HG03196 (cell line): ENCODE measurements around the gene HDAC9.
"Not testable (repeated sequence)": the region's sequence is repeated elsewhere in the genome, so short reads cannot be mapped to it uniquely, and the experiment has no call there.

Experiments
- ATAC-seq: cut with Tn5 transposase; IDR thresholded peaks from one replicate; pipeline ENCODE4 v1.9.1; 2021; ENCODE audit not compliant: unreplicated experiment

HDAC9 gene

DNA sequence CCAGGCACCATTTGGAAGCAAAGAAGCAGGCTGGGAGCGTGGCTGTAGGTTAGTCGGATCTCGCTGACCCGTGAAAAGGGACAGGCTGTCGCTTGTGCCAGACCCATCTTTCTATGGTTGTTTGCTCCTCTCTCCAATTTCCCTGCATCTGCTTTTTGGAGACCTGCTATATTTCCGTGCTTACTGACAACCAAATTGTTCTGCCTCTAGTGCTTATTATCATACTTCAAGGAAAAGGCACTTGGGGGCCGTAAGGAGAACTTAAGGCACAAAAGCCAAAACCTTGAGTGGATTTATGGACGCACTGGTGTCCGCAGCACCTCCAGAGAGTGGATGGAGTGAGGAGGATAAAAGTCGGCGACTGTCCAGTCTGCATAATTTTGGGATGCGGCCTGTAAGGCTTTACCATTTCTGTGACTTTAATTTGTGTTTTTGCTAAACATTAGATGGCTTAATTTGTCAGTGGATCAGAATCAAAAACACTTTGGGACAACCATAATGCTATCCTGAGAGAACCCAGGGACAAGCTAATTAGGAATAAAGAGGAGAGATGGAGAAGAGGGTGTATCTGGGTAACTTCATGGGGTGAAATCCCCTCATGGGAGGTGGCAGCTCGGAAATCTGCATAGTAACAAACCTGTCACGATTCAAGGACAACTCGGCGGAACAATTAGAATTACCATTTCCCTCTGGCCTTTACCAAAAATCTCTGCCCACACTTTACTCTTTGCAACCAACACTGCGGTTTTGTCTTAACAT is 206.7 kb downstream of the HDAC9 start:
- ATAC-seq = no peak

DNA sequence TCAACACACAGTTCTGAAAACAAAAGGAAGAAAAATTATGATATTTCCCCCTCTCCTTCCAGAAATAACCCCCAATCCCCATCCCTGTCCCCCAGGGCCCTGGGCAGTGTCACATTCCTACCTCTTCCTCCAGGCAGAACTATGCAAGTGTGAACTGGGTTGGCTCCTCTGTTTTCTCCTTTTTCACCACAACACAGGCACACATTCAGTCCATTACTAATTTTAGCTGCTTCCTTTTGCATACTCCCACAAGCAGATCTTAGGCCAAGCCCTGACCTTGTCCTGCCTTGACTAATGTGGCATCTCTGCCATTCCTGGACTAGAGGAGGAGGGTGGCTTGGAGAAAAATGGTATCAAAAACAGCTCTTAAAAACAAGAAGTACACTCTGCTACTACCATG is 208.1 kb downstream of the HDAC9 start:
- ATAC-seq = no peak

DNA sequence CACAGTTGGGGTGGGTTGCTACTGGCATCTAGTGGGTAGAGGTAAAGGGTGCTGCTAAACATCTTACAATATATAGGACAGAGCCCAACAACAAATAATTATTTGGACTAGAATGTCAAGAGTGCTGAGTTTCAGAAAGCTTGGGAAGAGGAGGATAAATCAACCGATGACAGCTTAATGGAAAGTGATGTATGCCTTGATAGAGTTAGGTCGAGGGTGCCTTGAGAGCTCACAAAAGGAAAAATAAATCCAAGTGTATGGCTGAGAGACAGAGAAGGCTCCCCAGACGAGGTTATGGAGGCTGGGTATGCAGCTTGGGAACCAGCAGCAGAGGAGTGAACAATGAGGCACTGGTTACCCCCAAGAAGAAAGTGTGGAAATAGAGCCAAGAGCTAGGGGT is 211.1 kb downstream of the HDAC9 start:
- ATAC-seq = no peak

DNA sequence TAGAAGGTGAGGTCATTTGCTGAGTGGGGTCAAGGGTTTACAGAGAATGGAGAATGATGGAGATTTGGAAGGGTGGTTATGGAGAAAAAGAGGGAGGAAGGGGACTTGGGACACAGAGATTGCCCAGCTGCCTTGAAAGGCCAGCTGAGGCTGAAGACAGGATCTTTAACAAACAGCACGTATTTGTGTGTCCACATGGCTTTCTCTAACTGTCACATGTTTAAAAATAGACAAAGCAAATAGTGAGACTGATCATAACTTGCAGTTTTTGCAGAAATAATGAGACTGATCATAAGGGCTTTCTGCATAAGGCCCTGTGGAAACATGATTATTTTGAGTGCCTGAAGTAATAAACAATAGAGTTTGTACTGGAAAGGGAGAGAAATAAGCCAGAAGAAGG is 212.7 kb downstream of the HDAC9 start:
- ATAC-seq = no peak

DNA sequence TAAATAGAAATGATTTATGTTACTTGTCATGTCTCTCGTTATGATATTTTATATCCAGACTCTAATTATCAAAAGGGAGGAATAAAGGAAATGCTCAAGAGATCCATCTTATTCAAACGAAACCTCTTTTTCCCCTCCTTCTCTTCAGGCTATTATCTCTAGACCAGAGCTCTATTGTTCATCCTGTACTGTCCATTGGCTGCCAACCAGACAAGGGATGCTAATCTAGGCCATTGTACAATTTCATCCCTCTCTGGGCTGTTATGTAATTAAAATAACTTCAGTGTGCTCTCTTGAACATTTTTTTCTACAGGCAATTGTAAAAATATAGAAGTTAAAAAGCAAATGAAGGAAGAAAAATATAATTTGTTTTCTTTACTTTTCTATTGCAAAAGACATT is 220.4 kb downstream of the HDAC9 start:
- no peak for ATAC-seq

GRCh38 chr7:18721429-18721828 is 225.9 kb downstream of the HDAC9 start:
- no peak for ATAC-seq

DNA sequence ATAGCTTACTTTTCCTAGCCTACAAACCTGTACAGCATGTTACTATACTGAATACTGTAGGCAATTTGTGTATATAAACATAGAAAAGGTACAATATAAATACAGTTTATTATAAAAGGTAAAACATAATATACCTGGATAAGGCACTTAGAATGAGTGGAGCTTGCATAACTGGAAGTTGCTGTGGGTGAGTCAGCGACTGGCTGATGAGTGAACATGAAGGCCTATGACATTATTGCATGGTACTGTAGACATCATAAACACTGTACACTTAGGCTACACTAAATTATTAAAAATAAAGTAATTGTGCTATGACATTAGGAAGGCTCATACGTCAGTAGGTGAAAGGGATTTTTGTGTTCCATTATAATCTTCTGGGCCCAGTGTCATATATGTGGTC is 228.8 kb downstream of the HDAC9 start:
- no peak for ATAC-seq

- no peak for ATAC-seq
Observed at GRCh38 chr7:18727115-18727870, 231.7 kb downstream of the HDAC9 start.

GRCh38 chr7:18736012-18736411 is 240.5 kb downstream of the HDAC9 start:
- not testable (repeated sequence) for ATAC-seq

- no peak for ATAC-seq
Observed at GRCh38 chr7:18740579-18740988, 245.0 kb downstream of the HDAC9 start.

DNA sequence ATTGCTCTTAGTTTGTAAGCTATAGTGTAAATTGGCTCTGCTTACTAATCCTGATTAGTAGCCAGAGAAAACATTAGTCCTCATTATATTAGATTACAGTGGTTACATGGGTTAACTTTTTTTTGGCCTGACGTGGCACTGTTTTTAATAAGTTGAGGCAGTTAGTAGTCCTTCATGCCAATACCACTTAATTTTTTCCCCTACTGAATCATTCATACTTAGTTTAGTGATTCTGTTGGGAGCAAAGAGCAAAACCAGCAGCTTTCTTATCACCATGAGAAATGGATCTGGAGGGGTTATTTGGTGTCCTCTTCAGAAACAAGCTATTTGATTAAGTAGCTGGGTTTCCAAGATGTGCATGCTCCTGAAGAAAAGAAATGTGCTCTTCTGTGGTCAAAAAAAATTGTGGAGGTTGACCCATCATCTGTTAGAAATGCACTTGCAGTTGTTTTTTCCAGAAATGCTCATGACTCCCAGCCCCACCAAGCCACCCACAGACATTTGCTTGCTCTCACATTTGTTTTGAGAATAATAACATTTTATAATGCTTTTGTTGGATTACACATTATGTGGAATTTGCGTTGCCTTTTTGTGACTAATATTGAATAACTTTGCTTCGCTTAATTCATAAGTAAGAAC is 258.5 kb downstream of the HDAC9 start:
- no peak for ATAC-seq

GRCh38 chr7:18754766-18755165 is 259.2 kb downstream of the HDAC9 start:
- ATAC-seq = no peak

GRCh38 chr7:18755793-18756192 is 260.2 kb downstream of the HDAC9 start:
- ATAC-seq = no peak

DNA sequence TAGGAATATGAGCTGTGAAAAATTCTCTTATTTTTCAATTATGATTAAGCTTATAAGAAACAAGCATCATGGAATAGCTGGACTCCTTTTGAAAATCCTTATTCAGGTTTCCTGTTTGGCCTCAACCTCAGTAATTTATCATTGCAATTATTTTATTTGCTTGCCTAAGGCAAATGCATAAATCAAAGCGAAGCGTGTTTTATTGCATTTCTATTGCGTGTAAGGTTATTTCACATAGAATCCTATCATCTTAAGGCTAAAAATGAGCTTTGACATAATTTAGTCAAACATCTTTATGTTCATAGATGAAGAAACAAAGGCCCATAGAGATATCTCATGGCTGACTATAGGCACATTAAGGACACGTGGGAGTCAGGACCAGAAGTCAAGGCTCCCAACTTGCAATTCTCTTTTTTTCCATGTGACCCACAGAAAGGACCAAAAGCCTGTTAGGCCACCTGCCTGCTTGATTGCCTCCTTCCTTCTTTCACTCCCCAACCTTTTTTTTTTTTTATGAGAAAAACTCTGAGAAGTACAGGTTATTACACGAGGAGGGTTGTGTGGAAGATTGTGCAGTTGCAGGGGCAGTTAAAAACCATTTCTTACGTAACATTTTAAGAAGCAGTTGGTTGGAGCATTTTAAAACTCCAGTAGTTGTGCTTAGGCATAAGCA is 261.0 kb downstream of the HDAC9 start:
- ATAC-seq = no peak

- no peak for ATAC-seq
Observed at GRCh38 chr7:18760046-18760445, 264.5 kb downstream of the HDAC9 start.

DNA sequence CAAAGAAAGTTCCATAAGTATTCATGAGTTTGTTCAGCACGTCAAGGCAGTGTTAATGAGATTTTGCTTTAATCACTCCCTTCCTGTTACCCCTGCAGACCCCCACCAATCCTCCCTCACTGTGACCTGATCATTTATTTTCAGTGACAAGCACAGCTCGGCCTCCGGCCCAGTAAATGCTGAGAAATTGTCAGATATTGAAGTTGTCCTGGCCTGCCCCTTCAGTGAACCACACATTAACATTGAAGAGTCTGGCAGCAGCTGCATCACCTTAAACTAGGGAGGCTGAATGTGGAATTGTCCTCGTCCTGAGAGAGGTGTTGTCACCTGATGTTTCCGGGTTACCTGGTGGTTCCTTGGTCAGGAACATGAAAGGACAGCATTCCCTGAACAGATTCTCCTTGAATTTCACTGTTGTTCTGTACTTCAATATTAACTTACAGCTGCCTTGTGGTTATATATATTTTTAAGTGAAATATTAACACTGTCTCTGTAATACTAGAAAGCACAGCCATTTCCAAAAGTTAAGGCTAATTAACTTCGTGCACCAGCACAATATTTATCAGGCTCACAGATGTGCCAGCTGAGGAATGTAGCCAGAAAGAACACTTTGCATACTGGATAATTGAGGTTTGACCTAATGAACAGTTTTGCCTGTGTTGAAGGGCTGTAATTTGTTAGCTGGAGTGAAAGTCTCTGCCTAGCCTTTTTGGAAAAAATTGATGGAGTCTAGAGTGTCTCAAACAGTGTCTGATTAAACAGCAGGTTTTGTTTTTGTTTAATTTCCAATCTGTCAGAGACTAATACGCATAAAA is 265.3 kb downstream of the HDAC9 start:
- ATAC-seq = no peak

DNA sequence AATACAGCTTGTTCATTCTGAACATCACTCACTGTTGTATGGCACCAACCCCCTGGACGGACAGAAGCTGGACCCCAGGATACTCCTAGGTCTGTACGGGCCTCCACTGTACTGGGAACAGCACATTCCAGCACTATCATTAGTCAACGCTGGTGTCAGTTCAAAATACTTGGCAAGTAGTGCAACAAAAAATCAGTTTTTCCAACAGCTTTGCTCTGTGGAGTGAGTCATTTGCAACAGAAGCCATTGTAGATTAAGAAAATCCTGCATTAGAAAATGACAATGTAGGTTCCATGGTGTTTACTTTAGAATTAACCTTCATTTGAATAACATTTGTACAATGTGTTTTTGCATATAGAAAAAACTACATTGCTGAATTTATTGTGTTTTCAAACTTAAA is 266.6 kb downstream of the HDAC9 start:
- no peak for ATAC-seq

DNA sequence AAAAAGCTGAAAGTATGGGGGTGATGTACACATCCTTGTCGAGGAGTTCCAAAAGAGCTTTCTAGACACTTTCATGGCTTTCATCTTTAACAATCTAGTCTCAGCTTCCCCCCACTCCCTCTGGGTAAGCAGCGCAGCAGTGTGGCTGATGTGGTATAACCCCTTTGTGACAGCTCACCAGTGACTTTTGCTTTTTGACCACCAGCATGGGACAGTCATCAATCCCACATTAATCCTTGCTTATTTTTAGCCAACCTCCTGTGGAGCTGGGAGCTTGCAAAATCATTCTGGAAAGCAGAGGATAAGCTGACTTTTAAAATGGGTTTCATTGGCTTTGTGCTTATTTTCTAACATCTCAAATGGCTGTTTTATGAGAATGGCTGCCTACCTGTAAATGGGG is 272.7 kb downstream of the HDAC9 start:
- ATAC-seq = no peak

GRCh38 chr7:18770154-18770811 is 274.7 kb downstream of the HDAC9 start:
- ATAC-seq = no peak

DNA sequence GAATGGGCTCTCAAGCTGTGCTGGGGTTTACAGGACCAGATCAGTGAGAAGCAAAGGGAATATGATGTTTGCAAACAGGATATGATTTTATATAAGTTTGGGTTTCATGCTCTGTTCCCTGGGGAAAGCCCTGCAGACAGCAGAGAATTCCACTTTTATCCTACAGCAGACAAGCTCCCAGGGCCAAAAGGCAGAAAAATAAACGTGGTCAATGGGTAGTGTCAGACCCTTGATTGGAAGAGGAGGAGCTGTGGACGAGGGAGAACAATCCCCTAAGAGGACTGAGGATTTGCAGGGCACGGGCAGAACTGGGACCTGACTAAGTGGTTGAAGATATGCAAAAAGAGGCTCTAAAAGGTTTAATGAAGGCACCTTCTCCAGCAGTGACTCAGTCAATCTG is 275.3 kb downstream of the HDAC9 start:
- ATAC-seq = no peak
